GM12801 (cell line): ENCODE results near the gene SH3PXD2A.

Experiments used
- TF ChIP-seq, protein P1 (sequence below): IDR thresholded peaks from one replicate; pipeline ENCODE4 v1.5.1; 2011; ENCODE audit warnings: control low read depth; ENCODE audit not compliant: insufficient read length; ENCODE audit errors: extremely low read depth

SH3PXD2A gene

DNA sequence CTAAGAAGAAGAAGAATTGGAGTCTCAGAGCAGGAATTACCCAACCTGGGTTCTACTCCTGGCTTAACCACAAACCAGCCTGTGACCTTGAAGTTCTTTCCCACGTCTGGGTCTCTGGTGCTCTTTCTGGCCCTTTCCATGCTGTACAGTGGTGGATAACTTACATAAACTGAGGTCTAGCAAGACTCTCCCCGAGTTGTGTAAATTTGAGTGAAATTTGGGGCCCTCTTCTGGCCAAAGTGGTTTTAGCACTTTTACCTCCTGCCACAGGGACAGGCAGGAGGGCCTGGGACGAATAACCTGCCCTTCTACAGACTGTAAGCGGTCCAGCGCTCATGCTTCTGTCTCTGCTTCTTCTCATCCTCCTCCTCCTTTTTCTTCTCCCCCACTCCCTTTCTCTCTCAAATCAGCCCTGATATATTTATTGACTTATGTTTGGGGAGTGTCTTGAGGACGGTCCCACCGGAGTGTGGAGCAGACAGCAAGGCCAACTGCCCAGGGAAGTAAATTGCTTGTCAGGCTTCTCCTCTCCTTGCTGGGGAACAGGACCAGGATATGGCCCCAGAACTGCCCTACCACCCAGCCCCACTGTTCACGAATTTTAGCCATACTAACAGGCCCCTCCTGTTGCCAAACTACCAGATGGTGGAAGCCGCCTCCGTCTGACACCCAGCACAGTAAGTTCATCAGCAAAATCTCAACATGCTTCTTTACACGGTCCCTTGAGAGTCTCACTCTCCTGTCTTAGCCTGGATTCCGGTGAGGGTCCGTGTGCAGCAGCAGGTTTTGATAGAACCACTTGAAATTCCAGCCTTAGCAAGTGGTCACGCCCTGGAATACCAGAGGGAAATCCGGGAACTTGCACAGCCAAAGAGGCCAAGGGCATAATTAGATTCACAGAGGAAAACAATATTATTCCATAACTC, 4.0 kb upstream of the SH3PXD2A start:
- TF ChIP-seq, protein P1, sequence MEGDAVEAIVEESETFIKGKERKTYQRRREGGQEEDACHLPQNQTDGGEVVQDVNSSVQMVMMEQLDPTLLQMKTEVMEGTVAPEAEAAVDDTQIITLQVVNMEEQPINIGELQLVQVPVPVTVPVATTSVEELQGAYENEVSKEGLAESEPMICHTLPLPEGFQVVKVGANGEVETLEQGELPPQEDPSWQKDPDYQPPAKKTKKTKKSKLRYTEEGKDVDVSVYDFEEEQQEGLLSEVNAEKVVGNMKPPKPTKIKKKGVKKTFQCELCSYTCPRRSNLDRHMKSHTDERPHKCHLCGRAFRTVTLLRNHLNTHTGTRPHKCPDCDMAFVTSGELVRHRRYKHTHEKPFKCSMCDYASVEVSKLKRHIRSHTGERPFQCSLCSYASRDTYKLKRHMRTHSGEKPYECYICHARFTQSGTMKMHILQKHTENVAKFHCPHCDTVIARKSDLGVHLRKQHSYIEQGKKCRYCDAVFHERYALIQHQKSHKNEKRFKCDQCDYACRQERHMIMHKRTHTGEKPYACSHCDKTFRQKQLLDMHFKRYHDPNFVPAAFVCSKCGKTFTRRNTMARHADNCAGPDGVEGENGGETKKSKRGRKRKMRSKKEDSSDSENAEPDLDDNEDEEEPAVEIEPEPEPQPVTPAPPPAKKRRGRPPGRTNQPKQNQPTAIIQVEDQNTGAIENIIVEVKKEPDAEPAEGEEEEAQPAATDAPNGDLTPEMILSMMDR = no peak

DNA sequence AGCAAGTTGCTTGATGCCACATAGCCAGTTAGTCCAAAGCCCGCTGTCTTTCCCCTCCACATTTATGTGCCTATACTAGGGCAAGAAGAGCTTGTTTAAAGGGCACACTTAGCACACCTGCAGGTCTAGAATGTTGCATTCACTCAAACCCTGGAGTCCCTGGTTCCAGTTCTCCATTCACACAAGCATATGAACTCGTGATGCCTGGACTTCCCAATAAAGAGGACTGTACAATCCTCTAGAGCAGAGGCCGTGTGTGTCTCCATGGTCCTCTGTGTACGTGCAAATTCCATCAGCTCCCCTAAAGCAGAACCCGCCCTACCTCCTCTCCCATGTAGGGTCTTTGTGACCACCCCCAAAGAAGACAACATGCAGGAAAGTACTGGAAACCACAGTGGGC, 3.0 kb upstream of the SH3PXD2A start:
- TF ChIP-seq, protein P1 = no peak

DNA sequence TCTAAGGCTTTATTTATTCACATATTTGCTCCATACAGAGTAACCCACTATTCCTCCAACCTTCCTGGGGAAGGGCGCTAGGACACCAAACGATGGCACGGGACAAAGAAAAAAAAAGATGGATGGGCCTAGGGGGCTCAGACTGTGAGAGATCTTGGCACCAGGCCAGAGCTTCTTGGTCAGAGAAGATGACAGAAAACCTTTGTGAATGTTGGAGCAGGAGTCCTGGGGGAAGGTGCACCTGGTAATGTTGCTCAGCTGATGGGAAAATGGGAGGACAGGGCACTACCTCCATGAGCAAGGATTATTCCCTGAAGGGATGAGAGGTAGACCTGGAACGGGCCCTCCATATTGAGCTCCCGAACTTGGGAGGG, 1.4 kb upstream of the SH3PXD2A start:
- TF ChIP-seq, protein P1 = no peak

DNA sequence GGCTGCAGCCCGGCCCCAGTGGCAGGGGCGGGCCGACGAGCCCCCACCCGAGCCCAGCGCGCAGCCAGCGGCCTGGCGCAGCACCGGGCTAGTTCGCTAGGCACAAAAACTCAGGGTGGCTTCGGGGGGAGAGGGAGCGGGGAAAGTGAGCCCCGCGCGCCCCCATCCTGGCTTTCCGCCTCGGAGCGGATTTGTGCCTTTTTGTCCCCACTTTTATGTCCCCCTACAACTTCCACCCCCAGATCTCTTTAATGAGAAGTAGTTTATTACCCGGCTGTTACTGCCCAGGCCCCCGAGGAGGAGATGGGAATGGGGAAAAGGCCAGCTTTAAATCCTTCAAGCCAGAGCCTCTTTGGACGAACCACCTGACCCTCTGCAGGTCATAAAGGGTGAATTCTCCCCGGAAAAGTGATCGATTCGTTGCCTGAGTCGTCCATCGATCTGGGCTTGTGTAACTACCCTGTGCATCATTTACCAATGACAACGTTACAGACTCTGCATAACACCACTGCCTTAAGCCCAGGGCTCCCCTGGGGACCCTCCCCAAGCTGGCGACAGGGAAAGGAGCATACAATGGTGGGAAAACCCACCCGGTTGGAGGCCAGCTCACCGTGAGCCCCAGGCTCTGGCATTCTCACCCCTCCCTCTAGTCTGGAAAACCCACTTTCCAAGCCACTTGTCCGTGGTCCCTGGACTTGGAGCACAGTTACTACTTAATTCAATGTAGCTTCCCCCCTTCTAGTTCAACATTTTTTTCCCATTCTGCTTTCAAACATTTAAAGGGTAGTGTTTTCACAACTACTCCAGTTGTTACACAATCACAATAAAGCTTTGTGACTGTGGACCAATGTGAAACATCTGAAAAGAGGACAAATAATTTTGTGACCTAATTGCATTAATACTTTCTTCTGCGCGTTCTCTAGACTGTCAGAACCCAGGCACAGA, 748 bp upstream of the SH3PXD2A start:
- TF ChIP-seq, protein P1 = no peak

DNA sequence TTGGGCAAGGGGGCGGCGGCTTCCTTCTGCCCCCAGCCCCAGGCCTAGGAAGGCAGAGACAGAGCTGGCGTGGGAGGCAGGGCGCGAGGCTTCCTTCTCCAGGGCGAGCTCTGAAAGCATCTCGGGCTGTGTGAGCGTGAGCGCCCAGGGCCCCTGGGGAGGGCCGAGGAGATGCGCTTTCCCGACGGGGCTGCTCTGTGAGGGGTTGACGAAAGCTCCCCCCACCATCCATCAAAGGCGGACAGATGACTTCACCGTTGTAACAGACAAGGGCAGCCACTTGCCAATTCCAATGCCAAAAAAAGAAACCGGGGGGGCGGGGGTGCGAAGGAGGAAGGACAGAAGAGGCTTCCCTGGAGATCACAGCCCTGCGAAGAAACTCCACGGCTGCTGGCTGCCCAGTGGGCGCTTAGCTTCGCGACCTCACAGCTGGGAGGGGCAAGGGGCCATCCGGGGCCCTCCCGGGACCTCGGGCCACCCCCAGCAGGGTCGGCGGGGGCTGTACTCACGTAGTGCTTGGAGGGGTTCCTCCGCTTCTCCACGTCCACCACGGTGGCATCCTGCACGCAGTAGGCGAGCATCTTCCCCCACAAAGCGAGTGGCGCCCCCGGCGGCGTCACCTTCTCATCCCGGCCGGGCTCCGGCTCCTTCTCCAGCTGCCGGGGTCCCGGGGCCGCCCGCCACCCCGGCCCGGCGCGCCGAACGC, 537 bp downstream of the SH3PXD2A start:
- TF ChIP-seq, protein P1 = no peak

DNA sequence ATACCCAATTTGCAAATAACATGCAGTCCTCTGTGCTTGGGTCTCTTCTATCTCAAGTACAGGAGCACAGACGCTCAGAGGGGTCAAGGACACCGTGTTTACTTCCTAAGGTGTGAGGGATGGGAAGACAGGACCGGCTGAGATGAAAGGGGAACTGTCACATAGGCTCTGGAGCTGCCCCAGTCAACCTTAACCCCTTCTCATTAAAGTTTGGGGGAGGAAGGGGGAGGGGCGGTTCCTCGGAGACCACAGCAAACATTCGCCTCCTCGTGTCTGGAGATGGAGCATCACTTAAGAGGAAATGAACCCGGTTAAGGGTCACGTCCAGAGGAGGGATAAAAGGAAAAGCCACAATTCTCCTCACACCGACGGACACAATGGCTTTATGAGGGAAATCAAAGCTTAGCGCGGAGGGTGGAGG, 1.1 kb downstream of the SH3PXD2A start:
- TF ChIP-seq, protein P1 = no peak
